ENCODE results near the gene PBLD.

Gene PBLD

GRCh38 chr10:68332259-68333057 lies at the start of gene PBLD:
Gene PBLD (minus strand): TSS chr10:68332928. CDS start chr10:68306844, 26,084 bp downstream.
- DNase-seq (ENCODE audit: low spot score): peak; percentile 57

GRCh38 chr10:68371604-68372003 lies 38.9 kb upstream of the PBLD start:
- no peak for DNase-seq (ENCODE audit: low spot score)

GRCh38 chr10:68367121-68367520 lies 34.4 kb upstream of the PBLD start:
- no peak for DNase-seq (ENCODE audit: low spot score)

GRCh38 chr10:68366600-68366999 lies 33.9 kb upstream of the PBLD start:
- DNase-seq (ENCODE audit: low spot score): no peak

GRCh38 chr10:68365611-68366010 lies 32.9 kb upstream of the PBLD start:
- no peak for DNase-seq (ENCODE audit: low spot score)

- DNase-seq (ENCODE audit: low spot score): no peak
These were observed 31.6 kb upstream of the PBLD start for GRCh38 chr10:68364101-68364886.

GRCh38 chr10:68362590-68362989 lies 29.9 kb upstream of the PBLD start:
- no peak for DNase-seq (ENCODE audit: low spot score)

GRCh38 chr10:68359189-68359588 lies 26.5 kb upstream of the PBLD start:
- DNase-seq (ENCODE audit: low spot score): no peak

- DNase-seq (ENCODE audit: low spot score): no peak
These were observed 20.8 kb upstream of the PBLD start for GRCh38 chr10:68353537-68353936.

GRCh38 chr10:68348265-68348741 lies 15.6 kb upstream of the PBLD start:
- DNase-seq (ENCODE audit: low spot score): peak; percentile 42

- no peak for DNase-seq (ENCODE audit: low spot score)
These were observed 14.0 kb upstream of the PBLD start for GRCh38 chr10:68346774-68347173.

- DNase-seq (ENCODE audit: low spot score): no peak
These were observed 12.9 kb upstream of the PBLD start for GRCh38 chr10:68345621-68346020.

GRCh38 chr10:68342909-68343516 lies 10.3 kb upstream of the PBLD start:
- DNase-seq (ENCODE audit: low spot score): no peak

- DNase-seq (ENCODE audit: low spot score): no peak
These were observed 7.8 kb upstream of the PBLD start for GRCh38 chr10:68340358-68341080.

- no peak for DNase-seq (ENCODE audit: low spot score)
These were observed 4.1 kb upstream of the PBLD start for GRCh38 chr10:68336754-68337351.

GRCh38 chr10:68334672-68335467 lies 2.1 kb upstream of the PBLD start:
- no peak for DNase-seq (ENCODE audit: low spot score)

- DNase-seq (ENCODE audit: low spot score): no peak
These were observed 1.0 kb upstream of the PBLD start for GRCh38 chr10:68333440-68334431.

- no peak for DNase-seq (ENCODE audit: low spot score)
These were observed 299 bp upstream of the PBLD start for GRCh38 chr10:68333058-68333395.

GRCh38 chr10:68331455-68332258 lies 1.1 kb downstream of the PBLD start, which contains the start of gene HNRNPH3:
Gene HNRNPH3 (plus strand): TSS chr10:68332064. CDS start chr10:68337222, 5,158 bp downstream.
- DNase-seq (ENCODE audit: low spot score): peak; percentile 97

Measured in AG08396 (cell line).